GM10248 (cell line): ENCODE data around the gene CLASP1.
"Not testable (repeated sequence)": the region's sequence is repeated elsewhere in the genome, so short reads cannot be mapped to it uniquely, and the experiment has no call there.

Experiments
- CTCF ChIA-PET: fragments of 300-600 bp; sonication (Branson Sonifier 250); formaldehyde crosslinking; extraction: SDS; loops from one replicate; lab custom pipeline; 2021; ENCODE audit warnings: antibody characterized with exemption; lab: Yijun Ruan, JAX
- POLR2A ChIA-PET: fragments of 350-650 bp; sonication (Branson Sonifier 250); formaldehyde crosslinking; extraction: SDS; loops from one replicate; lab custom pipeline; 2020; ENCODE audit warnings: antibody characterized with exemption; lab: Yijun Ruan, JAX
- DNase-seq: peaks from one replicate; pipeline ENCODE4 v3.0.0; 2012; ENCODE audit errors: extremely low spot score
- CTCF ChIP-seq: IDR thresholded peaks from 2 replicates; pipeline ENCODE4 v1.5.1; 2012; ENCODE audit warnings: mild to moderate bottlenecking, low read depth; ENCODE audit errors: extremely low read depth, missing control alignments, control extremely low read depth

CLASP1 gene

GRCh38 chr2:121649149-121649595 is at the start of gene CLASP1:
Gene CLASP1 (minus strand): TSS chr2:121649462. CDS start chr2:121605895, 43,567 bp downstream.
- POLR2A ChIA-PET: interaction anchor here (0.6 to 1.7 kb wide), 7 partner anchors 8 to 118 kb away, joined by 3 to 17 read pairs (median 4); partner anchors contain the start of genes NIFK and RNU4ATAC

DNA sequence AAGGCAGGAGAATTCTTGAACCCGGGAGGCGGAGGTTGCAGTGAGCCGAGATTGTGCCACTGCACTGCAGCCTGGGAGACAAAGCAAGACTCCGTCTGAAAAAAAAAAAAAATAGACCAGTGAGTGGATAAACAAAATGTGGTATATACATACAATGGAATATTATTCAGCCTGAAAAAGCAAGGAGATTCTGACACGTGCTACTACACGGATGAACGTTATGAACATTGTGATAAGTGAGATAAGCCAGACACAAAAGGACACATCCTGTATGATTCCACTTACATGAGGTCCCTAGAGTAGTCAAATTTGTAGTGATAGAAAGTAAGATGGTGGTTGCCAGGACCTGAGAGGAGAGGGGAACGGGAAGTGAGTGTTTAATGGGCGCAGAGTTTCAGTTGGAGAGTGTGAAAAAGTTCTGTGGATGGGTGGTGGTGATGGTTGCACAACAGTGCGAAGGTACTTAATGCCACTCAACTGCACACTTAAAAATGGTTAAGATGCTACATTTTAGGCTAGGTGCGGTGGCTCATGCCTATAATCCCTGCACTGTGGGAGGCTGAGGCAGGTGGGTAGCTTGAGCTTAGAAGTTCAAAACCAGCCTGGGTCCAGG is 49.2 kb upstream of the CLASP1 start:
- ChIA-PET CTCF (interaction anchor here (0.7 to 1.8 kb wide), 5 partner anchors 8 to 239 kb away, joined by 3 to 8 read pairs (median 3); no protein-coding TSS in a partner anchor), POLR2A (interaction anchor here (1.4 kb wide), 2 partner anchors 48 to 167 kb away, joined by 5 to 8 read pairs; no protein-coding TSS in a partner anchor)
- no peak for TF ChIP-seq CTCF
- no peak for DNase-seq

More at GRCh38 chr2:121649149-121649595, at the start of gene CLASP1:
- DNase-seq: no peak
- no peak for TF ChIP-seq CTCF
- CTCF ChIA-PET: interaction anchor here (0.8 to 2.7 kb wide), 6 partner anchors 32 to 120 kb away, joined by 3 to 11 read pairs (median 3); no protein-coding TSS in a partner anchor

DNA sequence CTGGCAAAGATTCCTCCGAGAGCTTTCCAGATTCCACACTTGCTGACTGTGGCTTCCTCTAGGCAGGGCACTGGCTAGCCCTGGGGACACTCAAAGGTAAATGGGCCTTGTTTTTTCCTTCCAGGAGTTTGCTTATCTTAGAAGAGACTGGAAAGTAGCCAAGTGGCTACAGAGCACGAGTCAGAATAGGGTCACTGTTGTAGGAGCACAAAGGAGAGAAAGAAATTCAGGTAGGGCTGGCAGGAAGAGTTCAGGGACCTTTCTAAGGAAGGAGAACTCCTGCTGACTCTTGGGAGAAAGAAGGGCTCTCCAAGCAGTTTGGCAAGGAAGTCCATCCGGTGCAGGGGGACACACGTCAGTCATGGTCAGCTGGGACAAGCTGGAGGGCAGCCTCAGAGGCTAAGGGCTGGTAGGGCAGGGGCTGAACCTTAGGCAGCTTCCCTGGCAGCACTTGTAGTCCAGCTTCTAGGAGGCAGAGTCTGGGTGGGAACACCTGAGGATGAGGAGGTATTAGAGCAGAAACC is 47.9 kb upstream of the CLASP1 start:
- no peak for TF ChIP-seq CTCF
- POLR2A ChIA-PET: interaction anchor here (1.4 kb wide), 1 partner anchor 166 kb away, joined by 4 read pairs; the partner anchor contains the start of gene RNU4ATAC
- DNase-seq: no peak
- CTCF ChIA-PET: no interaction called here

DNA sequence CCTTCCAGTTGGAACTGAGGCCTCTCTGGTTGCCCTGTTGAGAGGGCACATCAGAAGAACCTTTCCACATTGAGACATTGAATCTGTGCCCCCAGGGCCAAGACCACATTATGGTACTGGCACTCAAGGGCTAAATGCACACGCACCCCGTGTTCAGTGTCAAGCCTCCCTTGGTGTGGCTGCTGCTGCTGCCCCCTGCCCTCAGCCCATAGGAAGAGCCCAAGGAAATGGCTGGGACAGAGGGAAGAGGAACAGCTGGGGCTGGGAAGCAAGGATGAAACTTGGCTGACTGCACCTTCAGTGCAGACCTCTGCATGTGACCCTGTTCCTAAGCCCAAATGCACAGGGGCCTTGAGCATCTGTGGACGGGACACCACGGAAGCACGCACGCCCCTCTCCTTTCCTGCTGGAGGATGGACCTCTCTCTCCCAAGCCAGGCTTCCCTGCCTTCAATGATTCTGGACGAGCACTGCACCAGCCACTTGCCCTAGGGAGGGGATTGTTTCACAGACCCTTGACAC is 47.2 kb upstream of the CLASP1 start:
- CTCF ChIA-PET: no interaction called here
- TF ChIP-seq CTCF: no peak
- POLR2A ChIA-PET: interaction anchor here (1.4 kb wide), 1 partner anchor 166 kb away, joined by 4 read pairs; the partner anchor contains the start of gene RNU4ATAC
- DNase-seq: no peak

DNA sequence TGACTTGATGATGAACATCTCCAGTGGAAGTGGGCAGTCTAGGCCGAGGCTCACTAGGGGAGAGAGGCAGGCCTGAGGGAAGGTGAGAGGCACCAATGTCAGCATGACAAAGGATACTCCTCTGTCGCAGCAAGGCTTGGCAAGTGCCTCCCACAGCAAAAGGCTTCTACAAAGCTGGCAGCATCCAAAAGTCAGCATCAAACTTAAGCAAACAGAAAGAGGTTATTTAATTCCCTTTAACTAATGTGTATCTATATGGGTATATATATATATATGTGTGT is 45.8 kb upstream of the CLASP1 start:
- TF ChIP-seq CTCF: no peak
- CTCF ChIA-PET: interaction anchor here (1.3 kb wide), 1 partner anchor 25 kb away, joined by 3 read pairs; no protein-coding TSS in a partner anchor
- POLR2A ChIA-PET: no interaction called here
- DNase-seq: no peak

- CTCF ChIA-PET: interaction anchor here (1.3 kb wide), 1 partner anchor 24 kb away, joined by 3 read pairs; no protein-coding TSS in a partner anchor
- POLR2A ChIA-PET: no interaction called here
- TF ChIP-seq CTCF: no peak
- no peak for DNase-seq
These were observed 45.3 kb upstream of the CLASP1 start for GRCh38 chr2:121694398-121695170.

- DNase-seq, POLR2A ChIA-PET: not testable (repeated sequence)
- CTCF ChIA-PET: interaction anchor here (2.9 kb wide), 1 partner anchor 9 kb away, joined by 8 read pairs; no protein-coding TSS in a partner anchor
These were observed 41.3 kb upstream of the CLASP1 start for GRCh38 chr2:121690572-121690971.
